Mesenchymal stem cell (in vitro differentiated cells and primary cell): ENCODE data around the gene MRC2.

Experiments used
- DNase-seq: peaks from one replicate; pipeline ENCODE4 v3.0.0-alpha.2; 2013
- H2AFZ ChIP-seq: one replicate; pipeline ENCODE4 v1.6.1; 2013; ENCODE audit warnings: low read depth, mild to moderate bottlenecking, control low read depth, inconsistent platforms, low read length, moderate library complexity
- H2AK5ac ChIP-seq: 2 replicates; pipeline ENCODE4 v1.6.1; 2013; ENCODE audit warnings: low read length, moderate library complexity, mild to moderate bottlenecking, inconsistent platforms; ENCODE audit not compliant: severe bottlenecking
- H2BK120ac ChIP-seq: one replicate; pipeline ENCODE4 v1.6.1; 2013; ENCODE audit warnings: low read depth, mild to moderate bottlenecking, inconsistent platforms, low read length, moderate library complexity
- H2BK12ac ChIP-seq, 2 experiments: one replicate each; pipeline ENCODE4 v1.6.1; 2013; ENCODE audit warnings: inconsistent platforms in 2 of 2, low read length in 2 of 2, mild to moderate bottlenecking in 2 of 2, moderate library complexity in 2 of 2, control low read depth in 1 of 2
- H2BK15ac ChIP-seq: one replicate; pipeline ENCODE4 v1.6.1; 2013; ENCODE audit warnings: mild to moderate bottlenecking, low read depth, inconsistent platforms; ENCODE audit not compliant: poor library complexity, severe bottlenecking
- H2BK5ac ChIP-seq: 2 replicates; pipeline ENCODE4 v1.6.1; 2013; ENCODE audit warnings: low read depth, mild to moderate bottlenecking, low read length, control low read depth, inconsistent platforms; ENCODE audit not compliant: poor library complexity, severe bottlenecking
- H3K14ac ChIP-seq, 2 experiments: one replicate each; pipeline ENCODE4 v1.6.1; 2013; ENCODE audit warnings: inconsistent platforms in 2 of 2, low read length in 2 of 2, control low read depth in 1 of 2, mild to moderate bottlenecking in 1 of 2, moderate library complexity in 1 of 2
- H3K18ac ChIP-seq, 2 experiments: one replicate each; pipeline ENCODE4 v1.6.1; 2013; ENCODE audit warnings: inconsistent platforms in 2 of 2, low read length in 2 of 2, control low read depth in 1 of 2, low read depth in 1 of 2, mild to moderate bottlenecking in 1 of 2
- H3K23ac ChIP-seq, 2 experiments: one replicate each; pipeline ENCODE4 v1.6.1; 2013; ENCODE audit warnings: inconsistent platforms in 2 of 2, low read length in 2 of 2, mild to moderate bottlenecking in 2 of 2, moderate library complexity in 2 of 2, control low read depth in 1 of 2
- H3K27ac ChIP-seq: 2 replicates; pipeline ENCODE4 v1.5.1; 2013; ENCODE audit warnings: mild to moderate bottlenecking, moderate library complexity, low read length, control low read depth, inconsistent platforms; ENCODE audit not compliant: poor library complexity, severe bottlenecking
- H3K27me3 ChIP-seq, 2 experiments: 2 replicates each; pipeline versions ENCODE4 v1.6.1 to v1.7.0; 2013; ENCODE audit warnings: low read length in 2 of 2, mild to moderate bottlenecking in 2 of 2, moderate library complexity in 2 of 2, control low read depth in 1 of 2, inconsistent platforms in 1 of 2; ENCODE audit not compliant: control insufficient read depth in 1 of 2, insufficient read depth in 1 of 2
- H3K36me3 ChIP-seq, 2 experiments: 2 replicates each; pipeline versions ENCODE4 v1.6.1 to v1.7.0; 2013; ENCODE audit warnings: low read length in 2 of 2, control low read depth in 1 of 2, inconsistent platforms in 1 of 2, low read depth in 1 of 2, mild to moderate bottlenecking in 1 of 2; ENCODE audit not compliant: insufficient read depth in 2 of 2, control insufficient read depth in 1 of 2
- H3K4ac ChIP-seq, 2 experiments: one replicate each; pipeline ENCODE4 v1.6.1; 2013; ENCODE audit warnings: inconsistent platforms in 2 of 2, low read length in 2 of 2, mild to moderate bottlenecking in 2 of 2, moderate library complexity in 2 of 2, control low read depth in 1 of 2, low read depth in 1 of 2
- H3K4me1 ChIP-seq: 2 replicates; pipeline ENCODE4 v1.6.1; 2013; ENCODE audit warnings: low read depth, low read length, control low read depth; ENCODE audit not compliant: control insufficient read depth, insufficient read depth
- H3K4me2 ChIP-seq: 2 replicates; pipeline ENCODE4 v1.6.1; 2013; ENCODE audit warnings: low read length, mild to moderate bottlenecking, inconsistent platforms; ENCODE audit not compliant: poor library complexity, severe bottlenecking
- H3K4me3 ChIP-seq, 2 experiments: 2 replicates each; pipeline versions ENCODE4 v1.5.1 to v1.7.0; 2013; ENCODE audit warnings: low read length in 2 of 2, mild to moderate bottlenecking in 2 of 2, control low read depth in 1 of 2, low read depth in 1 of 2; ENCODE audit not compliant: insufficient read depth in 1 of 2
- H3K79me1 ChIP-seq: replicated peaks from 2 replicates; pipeline ENCODE4 v1.6.1; 2013; ENCODE audit warnings: mild to moderate bottlenecking, control low read depth, low read length, inconsistent platforms; ENCODE audit not compliant: poor library complexity, severe bottlenecking
- H3K9ac ChIP-seq: 2 replicates; pipeline ENCODE4 v1.7.0; 2013; ENCODE audit warnings: mild to moderate bottlenecking, low read length, moderate library complexity
- H3K9me3 ChIP-seq: 2 replicates; pipeline ENCODE4 v1.7.0; 2013; ENCODE audit warnings: mild to moderate bottlenecking, low read length; ENCODE audit not compliant: control insufficient read depth
- H4K8ac ChIP-seq: one replicate; pipeline ENCODE4 v1.6.1; 2013; ENCODE audit warnings: inconsistent platforms, mild to moderate bottlenecking, low read length, moderate library complexity
- H4K91ac ChIP-seq: one replicate; pipeline ENCODE4 v1.6.1; 2013; ENCODE audit warnings: mild to moderate bottlenecking, low read length, inconsistent platforms
- WGBS: methylation state at CpG from one replicate; pipeline ENCODE4 v1.1.7; 2013; ENCODE audit warnings: mixed read lengths; 5-methylcytosine and 5-hydroxymethylcytosine counted together

The MRC2 gene

GRCh38 chr17:62662855-62663254, 35.4 kb downstream of the MRC2 start:
- Histone ChIP-seq H2BK12ac (no peak overlapping the region), H4K91ac (no peak overlapping the region)

GRCh38 chr17:62663304-62663703, 35.8 kb downstream of the MRC2 start:
- H3K4me3 ChIP-seq: no peak overlapping the region
- no peak overlapping the region for H2AFZ ChIP-seq
- no peak overlapping the region for H3K23ac ChIP-seq
- no peak overlapping the region for H2BK120ac ChIP-seq
- H3K4me1 ChIP-seq: peaks cover 10% of the 10 kb centered on the region
- H2AK5ac ChIP-seq: no peak overlapping the region
- H2BK15ac ChIP-seq: no peak overlapping the region
- H4K91ac ChIP-seq: no peak overlapping the region
- no peak overlapping the region for H2BK5ac ChIP-seq
- DNase-seq: no peak
- H3K27ac ChIP-seq: no peak overlapping the region
- no peak overlapping the region for H3K18ac ChIP-seq
- no peak overlapping the region for H3K14ac ChIP-seq
- no peak overlapping the region for H2BK12ac ChIP-seq
- no peak overlapping the region for H3K4me2 ChIP-seq
- peaks cover 36 to 49% of the 10 kb centered on the region in 2 experiments for H3K36me3 ChIP-seq
- H3K27me3 ChIP-seq: no peaks in the 10 kb centered on the region
- no peak overlapping the region for H3K9ac ChIP-seq
- peaks cover 38% of the 10 kb centered on the region for H3K79me1 ChIP-seq
- WGBS: 88% methylated on average over 5 of the region's 6 CpGs
- H4K8ac ChIP-seq: no peak overlapping the region
- peaks cover 9% of the 10 kb centered on the region for H3K9me3 ChIP-seq
- no peak overlapping the region for H3K4ac ChIP-seq

More at GRCh38 chr17:62662855-62663254, 35.4 kb downstream of the MRC2 start:
- H3K27ac ChIP-seq: no peak overlapping the region
- H3K4me3 ChIP-seq: no peak overlapping the region
- no peak overlapping the region for H2BK15ac ChIP-seq
- DNase-seq: no peak
- H2AFZ ChIP-seq: no peak overlapping the region
- no peak overlapping the region for H2BK5ac ChIP-seq
- peaks cover 10% of the 10 kb centered on the region for H3K4me1 ChIP-seq
- no peak overlapping the region for H2BK120ac ChIP-seq
- no peaks in the 10 kb centered on the region for H3K27me3 ChIP-seq
- H2AK5ac ChIP-seq: no peak overlapping the region
- H3K79me1 ChIP-seq: peaks cover 41% of the 10 kb centered on the region
- no peak overlapping the region for H3K4ac ChIP-seq
- no peak overlapping the region for H3K14ac ChIP-seq
- WGBS: 87% methylated on average over 4 of the region's 6 CpGs
- H3K9me3 ChIP-seq: peaks cover 9% of the 10 kb centered on the region
- peaks cover 35 to 49% of the 10 kb centered on the region in 2 experiments for H3K36me3 ChIP-seq
- H3K18ac ChIP-seq: no peak overlapping the region
- no peak overlapping the region for H3K9ac ChIP-seq
- no peak overlapping the region for H3K4me2 ChIP-seq
- no peak overlapping the region for H3K23ac ChIP-seq
- no peak overlapping the region for H4K8ac ChIP-seq

- Histone ChIP-seq H3K36me3 (peaks cover 40 to 46% of the 10 kb centered on the region in 2 experiments), H2AFZ (no peak overlapping the region), H3K9me3 (peaks cover 9% of the 10 kb centered on the region), H3K14ac (no peak overlapping the region), H3K18ac (no peak overlapping the region), H3K4ac (no peak overlapping the region), H4K8ac (no peak overlapping the region), H2BK5ac (no peak overlapping the region), H3K4me2 (no peak overlapping the region), H3K4me1 (peaks cover 10% of the 10 kb centered on the region), H3K4me3 (no peak overlapping the region), H3K9ac (no peak overlapping the region), H4K91ac (no peak overlapping the region), H3K27me3 (no peaks in the 10 kb centered on the region), H2BK12ac (no peak overlapping the region), H3K27ac (no peak overlapping the region), H3K23ac (no peak overlapping the region), H2AK5ac (no peak overlapping the region), H3K79me1 (peaks cover 34% of the 10 kb centered on the region), H2BK15ac (no peak overlapping the region), H2BK120ac (no peak overlapping the region)
- 94% methylated on average over 25 of the region's 25 CpGs for WGBS
- no peak for DNase-seq
Measured at GRCh38 chr17:62664336-62665120, 37.1 kb downstream of the MRC2 start.

GRCh38 chr17:62665599-62665998, 38.1 kb downstream of the MRC2 start:
- WGBS: 100% methylated on average over 3 of the region's 3 CpGs
- H2AFZ ChIP-seq: no peak overlapping the region
- no peak overlapping the region for H3K4ac ChIP-seq
- no peak overlapping the region for H2BK120ac ChIP-seq
- H3K9me3 ChIP-seq: peaks cover 6% of the 10 kb centered on the region
- H3K4me1 ChIP-seq: peaks cover 10% of the 10 kb centered on the region
- no peak overlapping the region for H4K91ac ChIP-seq
- H3K27ac ChIP-seq: no peak overlapping the region
- no peak for DNase-seq
- H4K8ac ChIP-seq: no peak overlapping the region
- H3K27me3 ChIP-seq: no peaks in the 10 kb centered on the region
- H3K36me3 ChIP-seq: peaks cover 48 to 56% of the 10 kb centered on the region in 2 experiments
- no peak overlapping the region for H3K23ac ChIP-seq
- peaks cover 42% of the 10 kb centered on the region for H3K79me1 ChIP-seq
- H3K4me2 ChIP-seq: no peak overlapping the region
- H2AK5ac ChIP-seq: no peak overlapping the region
- no peak overlapping the region for H2BK5ac ChIP-seq
- H2BK12ac ChIP-seq: no peak overlapping the region
- no peak overlapping the region for H2BK15ac ChIP-seq
- no peak overlapping the region for H3K9ac ChIP-seq
- H3K18ac ChIP-seq: peak overlapping the region in 1 of 2 experiments; percentile 9
- H3K4me3 ChIP-seq: no peak overlapping the region
- H3K14ac ChIP-seq: no peak overlapping the region
